HUES64 (cell line): ENCODE data around the gene MCF2L2.

Experiments
- H3K27ac ChIP-seq: 2 replicates; pipeline ENCODE4 v1.7.0; 2013; ENCODE audit warnings: low read depth, low read length, inconsistent platforms
- H3K27me3 ChIP-seq: 2 replicates; pipeline ENCODE4 v1.6.1; 2013; ENCODE audit warnings: mild to moderate bottlenecking, low read length; ENCODE audit not compliant: insufficient read depth
- H3K36me3 ChIP-seq: 2 replicates; pipeline ENCODE4 v1.6.1; 2013; ENCODE audit warnings: mild to moderate bottlenecking, low read length; ENCODE audit not compliant: insufficient read depth
- H3K4me1 ChIP-seq: 2 replicates; pipeline ENCODE4 v1.6.1; 2013; ENCODE audit warnings: mild to moderate bottlenecking, low read length, moderate library complexity; ENCODE audit not compliant: insufficient read depth
- H3K4me3 ChIP-seq: 2 replicates; pipeline ENCODE4 v1.5.1; 2013; ENCODE audit warnings: mild to moderate bottlenecking, low read length, moderate library complexity
- H3K9ac ChIP-seq: 2 replicates; pipeline ENCODE4 v1.6.1; 2013; ENCODE audit warnings: mild to moderate bottlenecking, low read depth, low read length
- H3K9me3 ChIP-seq: 2 replicates; pipeline ENCODE4 v1.6.1; 2013; ENCODE audit warnings: low read depth, low read length; ENCODE audit not compliant: insufficient read depth
- WGBS: fragments of 150-250, 120-280 bp; methylation state at CpG from one replicate; pipeline ENCODE4 v1.1.7; 2013; ENCODE audit warnings: missing lambda C conversion rate; 5-methylcytosine and 5-hydroxymethylcytosine counted together

The MCF2L2 gene

GRCh38 chr3:183131735-183132134, 296.7 kb downstream of the MCF2L2 start:
- WGBS: 71% methylated on average over 4 of the region's 4 CpGs
- Histone ChIP-seq H3K9me3 (peaks cover 18% of the 10 kb centered on the region), H3K4me1 (no peaks in the 10 kb centered on the region), H3K27ac (no peak overlapping the region), H3K27me3 (no peaks in the 10 kb centered on the region), H3K9ac (no peak overlapping the region), H3K36me3 (no peaks in the 10 kb centered on the region), H3K4me3 (no peak overlapping the region)

- H3K27ac ChIP-seq: no peak overlapping the region
- H3K9ac ChIP-seq: no peak overlapping the region
- H3K4me3 ChIP-seq: no peak overlapping the region
- no peaks in the 10 kb centered on the region for H3K27me3 ChIP-seq
- WGBS: 96% methylated on average over 4 of the region's 4 CpGs
- H3K9me3 ChIP-seq: peaks cover 18% of the 10 kb centered on the region
- H3K36me3 ChIP-seq: no peaks in the 10 kb centered on the region
- no peaks in the 10 kb centered on the region for H3K4me1 ChIP-seq
Observed at GRCh38 chr3:183131186-183131725, 297.2 kb downstream of the MCF2L2 start.

DNA sequence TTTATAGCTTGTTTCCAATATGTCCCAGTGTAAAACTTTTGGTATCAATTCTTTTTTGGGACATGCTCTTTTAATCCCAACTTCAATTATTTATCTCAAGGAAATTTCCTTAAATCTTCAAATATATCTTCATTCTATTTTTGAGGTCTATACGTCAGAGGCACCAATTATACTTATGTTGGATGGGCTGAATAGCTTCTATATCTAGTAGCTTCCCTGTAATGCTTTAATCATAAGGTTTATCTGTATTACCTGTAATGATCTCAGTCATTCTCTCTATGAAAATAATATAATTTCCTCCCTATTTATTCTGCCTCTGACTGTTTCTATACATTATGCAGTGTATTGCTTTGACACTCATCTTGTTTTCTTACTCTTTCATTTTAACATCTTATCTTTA, 299.2 kb downstream of the MCF2L2 start:
- H3K9ac ChIP-seq: no peak overlapping the region
- no peaks in the 10 kb centered on the region for H3K4me1 ChIP-seq
- no peak overlapping the region for H3K27ac ChIP-seq
- no peaks in the 10 kb centered on the region for H3K36me3 ChIP-seq
- H3K4me3 ChIP-seq: no peak overlapping the region
- no CpG with 5 or more reads among the region's 1 CpG for WGBS
- H3K9me3 ChIP-seq: peaks cover 18% of the 10 kb centered on the region
- no peaks in the 10 kb centered on the region for H3K27me3 ChIP-seq

DNA sequence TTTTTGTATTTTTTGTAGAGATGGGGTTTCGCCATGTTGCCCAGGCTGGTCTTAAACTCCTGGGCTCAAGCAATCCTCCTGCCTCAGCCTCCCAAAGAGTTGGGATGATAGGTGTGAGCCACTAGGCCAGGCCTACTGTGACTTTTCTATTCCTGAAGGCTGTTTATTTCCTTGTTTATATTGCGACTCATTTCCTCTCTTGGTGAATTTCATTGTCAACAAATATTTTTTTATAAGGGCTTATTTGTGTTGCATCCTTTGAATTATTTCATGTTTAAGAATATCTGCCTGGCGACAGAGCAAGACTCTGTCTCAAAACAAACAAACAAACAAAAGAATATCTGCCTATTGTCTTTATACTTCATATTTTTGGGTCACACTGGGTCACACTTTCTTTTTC, 299.7 kb downstream of the MCF2L2 start:
- Histone ChIP-seq H3K4me1 (no peaks in the 10 kb centered on the region), H3K27ac (no peak overlapping the region), H3K9me3 (peaks cover 18% of the 10 kb centered on the region), H3K9ac (no peak overlapping the region), H3K27me3 (no peaks in the 10 kb centered on the region), H3K4me3 (no peak overlapping the region), H3K36me3 (no peaks in the 10 kb centered on the region)
- 93% methylated on average over 2 of the region's 3 CpGs for WGBS
